ENCODE data around the gene PMPCA.

PMPCA gene

DNA sequence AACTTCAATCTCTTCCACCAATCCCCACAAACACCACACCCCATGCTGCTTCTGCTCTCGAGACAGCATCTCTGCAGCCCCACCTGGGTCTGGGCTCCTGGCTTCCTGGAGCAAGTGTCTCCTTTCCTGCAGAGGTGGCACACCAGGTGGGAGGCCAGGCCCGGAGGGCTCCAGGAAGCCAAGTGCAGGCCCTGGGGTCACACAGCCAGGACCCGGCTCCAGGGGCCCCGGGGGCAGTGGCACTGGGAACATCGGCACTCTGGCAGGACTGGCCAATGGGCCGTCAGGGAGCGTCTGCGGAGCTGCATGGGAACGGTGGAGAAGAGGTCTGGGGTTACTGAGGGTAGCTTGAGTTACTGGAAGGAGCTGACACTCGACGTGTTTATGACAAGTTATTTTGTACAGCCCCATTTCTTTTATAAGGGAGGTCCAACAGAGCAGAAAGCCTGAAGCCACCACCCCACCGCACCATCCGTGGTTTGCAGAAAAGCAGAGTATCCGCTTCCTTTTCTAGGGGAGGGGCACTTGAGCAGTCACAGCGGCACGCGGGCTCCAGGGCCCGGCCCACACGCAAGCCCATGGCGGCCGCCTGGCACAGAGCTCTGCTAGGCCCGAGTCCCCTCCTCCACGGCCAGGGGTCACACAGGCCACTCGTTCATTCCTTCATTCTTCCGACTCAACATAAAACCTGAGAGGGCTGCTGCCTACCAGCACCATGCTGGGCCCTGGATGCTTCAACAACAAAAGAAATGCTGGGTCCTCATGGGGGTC lies 43.8 kb downstream of the PMPCA start:
- Mint-ChIP-seq H3K4me3 (no peak overlapping the region), H3K36me3 (ENCODE audit: insufficient read depth) (peaks cover 73% of the 10 kb centered on the region), H3K27ac (ENCODE audit: low read depth) (no peak overlapping the region)

GRCh38 chr9:136455043-136456002 lies 44.9 kb downstream of the PMPCA start:
- ATAC-seq (replicated peaks; ENCODE audit: extremely low read depth, poor library complexity, severe bottlenecking): no peak
- Mint-ChIP-seq H3K9me3 (no peaks in the 10 kb centered on the region), H3K4me1 (no peaks in the 10 kb centered on the region), H3K36me3 (ENCODE audit: insufficient read depth) (peaks cover 75% of the 10 kb centered on the region), H3K27me3 (no peaks in the 10 kb centered on the region), H3K4me3 (no peak overlapping the region), H3K27ac (ENCODE audit: low read depth) (no peak overlapping the region)
- no peak for DNase-seq (ENCODE audit: low spot score in 2 of 2)

More for the DNA sequence above, 43.8 kb downstream of the PMPCA start:
- no peaks in the 10 kb centered on the region for H3K27me3 Mint-ChIP-seq
- DNase-seq (ENCODE audit: low spot score in 2 of 2): no peak
- no peaks in the 10 kb centered on the region for H3K4me1 Mint-ChIP-seq
- ATAC-seq (replicated peaks; ENCODE audit: extremely low read depth, poor library complexity, severe bottlenecking): no peak
- H3K9me3 Mint-ChIP-seq: no peaks in the 10 kb centered on the region

GRCh38 chr9:136456258-136456657 lies 45.8 kb downstream of the PMPCA start:
- Mint-ChIP-seq H3K9me3 (no peaks in the 10 kb centered on the region), H3K27ac (ENCODE audit: low read depth) (no peak overlapping the region), H3K4me3 (no peak overlapping the region), H3K27me3 (no peaks in the 10 kb centered on the region), H3K4me1 (no peaks in the 10 kb centered on the region), H3K36me3 (ENCODE audit: insufficient read depth) (peaks cover 77% of the 10 kb centered on the region)
- ATAC-seq (replicated peaks; ENCODE audit: extremely low read depth, poor library complexity, severe bottlenecking) (no peak), DNase-seq (ENCODE audit: low spot score in 2 of 2) (no peak)

- DNase-seq (ENCODE audit: low spot score in 2 of 2): no peak
- Mint-ChIP-seq H3K27me3 (no peaks in the 10 kb centered on the region), H3K4me3 (no peak overlapping the region), H3K4me1 (no peaks in the 10 kb centered on the region), H3K27ac (ENCODE audit: low read depth) (no peak overlapping the region), H3K36me3 (ENCODE audit: insufficient read depth) (peaks cover 78% of the 10 kb centered on the region), H3K9me3 (no peaks in the 10 kb centered on the region)
- no peak for ATAC-seq (replicated peaks; ENCODE audit: extremely low read depth, poor library complexity, severe bottlenecking)
These were observed 46.9 kb downstream of the PMPCA start for GRCh38 chr9:136457326-136457725.

DNA sequence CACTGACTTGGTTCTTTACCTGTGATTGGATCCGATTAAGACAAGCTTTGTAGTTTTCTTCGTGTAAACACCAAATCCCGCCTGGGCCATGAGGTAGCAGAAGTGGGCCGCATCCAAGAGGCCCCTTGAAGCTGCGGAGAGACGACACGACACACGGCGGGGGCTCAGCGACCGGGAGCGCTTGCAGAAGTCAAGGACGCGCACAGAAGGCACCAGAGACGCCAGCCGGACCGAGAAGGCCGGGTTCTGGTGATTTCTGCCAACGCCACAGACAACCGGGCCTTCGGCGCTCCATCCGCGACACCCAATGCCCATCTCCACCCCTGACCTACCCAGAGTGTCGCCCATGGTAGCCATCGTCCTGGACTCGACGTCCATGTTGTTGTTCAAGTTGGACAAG lies 49.0 kb downstream of the PMPCA start:
- ATAC-seq (replicated peaks; ENCODE audit: extremely low read depth, poor library complexity, severe bottlenecking): no peak
- Mint-ChIP-seq H3K4me1 (no peaks in the 10 kb centered on the region), H3K27ac (ENCODE audit: low read depth) (no peak overlapping the region), H3K27me3 (no peaks in the 10 kb centered on the region), H3K36me3 (ENCODE audit: insufficient read depth) (peaks cover 77% of the 10 kb centered on the region), H3K9me3 (no peaks in the 10 kb centered on the region), H3K4me3 (no peak overlapping the region)
- no peak for DNase-seq (ENCODE audit: low spot score in 2 of 2)

GRCh38 chr9:136460772-136461325 lies 50.4 kb downstream of the PMPCA start:
- no peak overlapping the region for H3K27ac Mint-ChIP-seq (ENCODE audit: low read depth)
- H3K36me3 Mint-ChIP-seq (ENCODE audit: insufficient read depth): peaks cover 81% of the 10 kb centered on the region
- no peak overlapping the region for H3K4me3 Mint-ChIP-seq
- no peak for ATAC-seq (replicated peaks; ENCODE audit: extremely low read depth, poor library complexity, severe bottlenecking)
- H3K27me3 Mint-ChIP-seq: no peaks in the 10 kb centered on the region
- DNase-seq (ENCODE audit: low spot score in 2 of 2): no peak
- no peaks in the 10 kb centered on the region for H3K4me1 Mint-ChIP-seq
- H3K9me3 Mint-ChIP-seq: no peaks in the 10 kb centered on the region

DNA sequence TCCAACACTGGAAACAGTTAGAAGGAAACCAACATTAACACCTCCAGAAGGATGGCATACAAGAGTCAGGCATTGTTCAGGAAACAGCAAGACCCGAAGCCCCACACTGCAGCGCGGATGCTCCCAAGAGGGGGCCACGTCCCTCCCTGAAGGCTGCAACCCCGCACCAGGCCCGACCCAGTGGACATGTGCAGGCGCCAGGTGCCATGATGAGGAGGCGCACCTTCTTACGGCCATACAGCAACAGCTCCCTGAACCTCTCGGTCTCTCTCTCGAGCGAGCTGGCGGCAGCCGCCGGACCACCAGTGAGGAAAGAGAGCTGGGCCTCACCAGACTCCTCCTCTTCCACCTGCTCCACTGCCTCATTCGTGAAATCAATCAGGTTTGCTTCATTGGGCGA lies 52.2 kb downstream of the PMPCA start:
- Mint-ChIP-seq H3K4me1 (no peaks in the 10 kb centered on the region), H3K9me3 (no peaks in the 10 kb centered on the region), H3K4me3 (no peak overlapping the region), H3K27ac (ENCODE audit: low read depth) (no peak overlapping the region), H3K36me3 (ENCODE audit: insufficient read depth) (peaks cover 82% of the 10 kb centered on the region), H3K27me3 (no peaks in the 10 kb centered on the region)
- no peak for ATAC-seq (replicated peaks; ENCODE audit: extremely low read depth, poor library complexity, severe bottlenecking)
- no peak for DNase-seq (ENCODE audit: low spot score in 2 of 2)

DNA sequence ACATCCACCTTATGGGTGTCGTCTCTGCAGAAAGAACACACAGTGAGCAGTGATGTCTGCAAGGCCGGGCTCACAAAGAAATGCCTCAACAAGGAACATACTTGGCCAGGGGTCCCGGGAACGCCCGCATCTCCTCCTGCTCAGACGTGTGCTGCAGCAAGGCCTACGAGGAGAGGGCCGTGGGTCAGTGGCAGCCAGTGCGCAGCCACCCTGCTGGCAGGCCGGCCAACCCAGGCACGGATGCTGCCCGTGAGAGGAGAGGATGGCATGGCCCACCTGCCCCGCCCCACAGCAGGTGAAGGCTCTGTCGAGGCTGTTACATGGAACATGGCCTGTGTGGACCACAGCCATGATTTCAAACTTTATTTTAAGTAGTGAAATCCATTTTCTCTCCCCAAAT lies 53.1 kb downstream of the PMPCA start:
- DNase-seq (ENCODE audit: low spot score in 2 of 2) (no peak), ATAC-seq (replicated peaks; ENCODE audit: extremely low read depth, poor library complexity, severe bottlenecking) (no peak)
- H3K27ac Mint-ChIP-seq (ENCODE audit: low read depth): no peak overlapping the region
- H3K4me3 Mint-ChIP-seq: no peak overlapping the region
- no peaks in the 10 kb centered on the region for H3K4me1 Mint-ChIP-seq
- H3K9me3 Mint-ChIP-seq: no peaks in the 10 kb centered on the region
- H3K27me3 Mint-ChIP-seq: no peaks in the 10 kb centered on the region
- peaks cover 79% of the 10 kb centered on the region for H3K36me3 Mint-ChIP-seq (ENCODE audit: insufficient read depth)

DNA sequence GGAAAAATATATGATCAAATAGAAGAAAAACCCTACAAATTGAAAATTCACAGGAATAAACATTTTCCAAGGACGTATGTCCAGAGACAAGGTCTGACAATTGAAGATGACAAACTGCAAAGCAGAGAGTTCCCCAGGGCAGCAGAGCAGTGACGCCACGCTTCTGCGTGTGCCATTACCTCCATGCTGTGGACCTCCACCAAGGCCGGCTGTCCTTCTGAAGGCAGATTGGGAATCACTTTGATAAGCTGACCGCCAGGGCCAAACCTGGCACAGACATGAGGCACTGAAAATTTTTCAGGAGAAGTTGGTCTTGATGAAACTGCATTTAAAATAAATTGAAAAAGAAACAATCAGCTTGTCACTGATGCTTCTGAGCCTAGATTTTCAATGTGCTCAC lies 53.8 kb downstream of the PMPCA start:
- ATAC-seq (replicated peaks; ENCODE audit: extremely low read depth, poor library complexity, severe bottlenecking) (no peak), DNase-seq (ENCODE audit: low spot score in 2 of 2) (no peak)
- peaks cover 75% of the 10 kb centered on the region for H3K36me3 Mint-ChIP-seq (ENCODE audit: insufficient read depth)
- no peak overlapping the region for H3K27ac Mint-ChIP-seq (ENCODE audit: low read depth)
- no peaks in the 10 kb centered on the region for H3K4me1 Mint-ChIP-seq
- no peak overlapping the region for H3K4me3 Mint-ChIP-seq
- no peaks in the 10 kb centered on the region for H3K9me3 Mint-ChIP-seq
- H3K27me3 Mint-ChIP-seq: no peaks in the 10 kb centered on the region

- Mint-ChIP-seq H3K4me3 (no peak overlapping the region), H3K27ac (ENCODE audit: low read depth) (no peak overlapping the region), H3K9me3 (no peaks in the 10 kb centered on the region), H3K27me3 (no peaks in the 10 kb centered on the region), H3K4me1 (no peaks in the 10 kb centered on the region), H3K36me3 (ENCODE audit: insufficient read depth) (peaks cover 70% of the 10 kb centered on the region)
- DNase-seq (ENCODE audit: low spot score in 2 of 2): no peak
- ATAC-seq (replicated peaks; ENCODE audit: extremely low read depth, poor library complexity, severe bottlenecking): no peak
These were observed 55.2 kb downstream of the PMPCA start for GRCh38 chr9:136465500-136466154.

GRCh38 chr9:136466155-136466541 lies 55.7 kb downstream of the PMPCA start:
- H3K27me3 Mint-ChIP-seq: no peaks in the 10 kb centered on the region
- peaks cover 69% of the 10 kb centered on the region for H3K36me3 Mint-ChIP-seq (ENCODE audit: insufficient read depth)
- DNase-seq (ENCODE audit: low spot score in 2 of 2) (no peak), ATAC-seq (replicated peaks; ENCODE audit: extremely low read depth, poor library complexity, severe bottlenecking) (no peak)
- H3K4me1 Mint-ChIP-seq: peaks cover 3% of the 10 kb centered on the region
- H3K4me3 Mint-ChIP-seq: no peak overlapping the region
- H3K27ac Mint-ChIP-seq (ENCODE audit: low read depth): no peak overlapping the region
- no peaks in the 10 kb centered on the region for H3K9me3 Mint-ChIP-seq

DNA sequence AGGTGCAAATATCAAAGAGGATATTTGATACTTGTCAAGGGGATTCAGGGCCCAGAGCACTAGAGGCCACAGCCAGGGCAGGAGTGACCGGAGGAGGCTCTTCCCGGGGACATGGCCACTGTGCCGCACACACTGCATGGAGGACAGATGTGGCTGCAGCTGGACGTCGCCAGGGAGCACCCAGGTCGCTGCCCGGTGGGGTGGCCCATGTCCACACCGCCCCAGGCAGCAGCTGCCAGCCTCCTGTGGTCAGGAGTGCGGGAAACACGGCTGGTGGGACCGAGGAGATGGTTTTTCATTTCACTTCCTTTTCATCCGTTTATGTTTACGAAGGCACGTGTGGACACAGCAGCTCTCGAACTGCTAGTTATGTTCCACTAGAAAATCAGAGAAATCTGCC lies 57.3 kb downstream of the PMPCA start:
- no peaks in the 10 kb centered on the region for H3K9me3 Mint-ChIP-seq
- DNase-seq (ENCODE audit: low spot score in 2 of 2) (no peak), ATAC-seq (replicated peaks; ENCODE audit: extremely low read depth, poor library complexity, severe bottlenecking) (no peak)
- no peaks in the 10 kb centered on the region for H3K27me3 Mint-ChIP-seq
- peaks cover 62% of the 10 kb centered on the region for H3K36me3 Mint-ChIP-seq (ENCODE audit: insufficient read depth)
- H3K4me3 Mint-ChIP-seq: no peak overlapping the region
- peaks cover 5% of the 10 kb centered on the region for H3K4me1 Mint-ChIP-seq
- no peak overlapping the region for H3K27ac Mint-ChIP-seq (ENCODE audit: low read depth)
